ENCODE measurements around the gene TIRAP.

- no peak for TF ChIP-seq POLR2A (IDR thresholded peaks at IDR 0.05)
- TF ChIP-seq, protein P1, sequence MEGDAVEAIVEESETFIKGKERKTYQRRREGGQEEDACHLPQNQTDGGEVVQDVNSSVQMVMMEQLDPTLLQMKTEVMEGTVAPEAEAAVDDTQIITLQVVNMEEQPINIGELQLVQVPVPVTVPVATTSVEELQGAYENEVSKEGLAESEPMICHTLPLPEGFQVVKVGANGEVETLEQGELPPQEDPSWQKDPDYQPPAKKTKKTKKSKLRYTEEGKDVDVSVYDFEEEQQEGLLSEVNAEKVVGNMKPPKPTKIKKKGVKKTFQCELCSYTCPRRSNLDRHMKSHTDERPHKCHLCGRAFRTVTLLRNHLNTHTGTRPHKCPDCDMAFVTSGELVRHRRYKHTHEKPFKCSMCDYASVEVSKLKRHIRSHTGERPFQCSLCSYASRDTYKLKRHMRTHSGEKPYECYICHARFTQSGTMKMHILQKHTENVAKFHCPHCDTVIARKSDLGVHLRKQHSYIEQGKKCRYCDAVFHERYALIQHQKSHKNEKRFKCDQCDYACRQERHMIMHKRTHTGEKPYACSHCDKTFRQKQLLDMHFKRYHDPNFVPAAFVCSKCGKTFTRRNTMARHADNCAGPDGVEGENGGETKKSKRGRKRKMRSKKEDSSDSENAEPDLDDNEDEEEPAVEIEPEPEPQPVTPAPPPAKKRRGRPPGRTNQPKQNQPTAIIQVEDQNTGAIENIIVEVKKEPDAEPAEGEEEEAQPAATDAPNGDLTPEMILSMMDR (IDR thresholded peaks at IDR 0.05), result no peak
Observed at GRCh38 chr11:126317432-126317755, 34.5 kb downstream of the TIRAP start.

All from heart left ventricle (tissue), 13 donors.